Activated CD8-positive, alpha-beta memory T cell treated with anti-CD3 and anti-CD28 coated beads, Interleukin-2, amount 50 U/mL, for 24 hours (primary cell): Measurements from ENCODE around the gene TXNRD1.
"Not testable (repeated sequence)": the region's sequence is repeated elsewhere in the genome, so short reads cannot be mapped to it uniquely, and the experiment has no call there.

ENCODE experiments used
- DNase-seq: peaks from one replicate; pipeline ENCODE4 v3.0.0-alpha.2; 2020; ENCODE audit errors: extremely low read depth

Gene TXNRD1

GRCh38 chr12:104304261-104305009 lies 88.9 kb downstream of the TXNRD1 start:
- no peak for DNase-seq

- no peak for DNase-seq
These were observed 89.8 kb downstream of the TXNRD1 start for GRCh38 chr12:104305349-104305748.

- no peak for DNase-seq
These were observed 90.8 kb downstream of the TXNRD1 start for GRCh38 chr12:104306376-104306775.

GRCh38 chr12:104306943-104307654 lies 91.5 kb downstream of the TXNRD1 start:
- DNase-seq = no peak

- no peak for DNase-seq
These were observed 92.0 kb downstream of the TXNRD1 start for GRCh38 chr12:104307655-104308000.

- no peak for DNase-seq
These were observed 93.9 kb downstream of the TXNRD1 start for GRCh38 chr12:104309446-104309993.

GRCh38 chr12:104310751-104311633 lies 95.4 kb downstream of the TXNRD1 start:
- no peak for DNase-seq

GRCh38 chr12:104312202-104312601 lies 96.6 kb downstream of the TXNRD1 start:
- DNase-seq = no peak

GRCh38 chr12:104312654-104313053 lies 97.1 kb downstream of the TXNRD1 start:
- no peak for DNase-seq

GRCh38 chr12:104313568-104314241 lies 98.1 kb downstream of the TXNRD1 start:
- DNase-seq = no peak

- no peak for DNase-seq
These were observed 98.6 kb downstream of the TXNRD1 start for GRCh38 chr12:104314242-104314614.

- DNase-seq = no peak
These were observed 100.0 kb downstream of the TXNRD1 start for GRCh38 chr12:104315326-104316224.

- DNase-seq = no peak
These were observed 101.4 kb downstream of the TXNRD1 start for GRCh38 chr12:104316936-104317335.

GRCh38 chr12:104317538-104318210 lies 102.1 kb downstream of the TXNRD1 start:
- DNase-seq = no peak

GRCh38 chr12:104319028-104319427 lies 103.4 kb downstream of the TXNRD1 start:
- DNase-seq = no peak

GRCh38 chr12:104319918-104320626 lies 104.5 kb downstream of the TXNRD1 start:
- DNase-seq = no peak

GRCh38 chr12:104320627-104321024 lies 105.0 kb downstream of the TXNRD1 start:
- DNase-seq = no peak

GRCh38 chr12:104321949-104322348 lies 106.4 kb downstream of the TXNRD1 start:
- DNase-seq = no peak

GRCh38 chr12:104322533-104322932 lies 107.0 kb downstream of the TXNRD1 start:
- not testable (repeated sequence) for DNase-seq
